CD4-positive, alpha-beta T cell (primary cell): ENCODE measurements around the gene EXD2. TPM values are rescaled to one million over a fixed set of nuclear protein-coding genes. Genes with fewer than 3 reads are reported as not detected.

Source experiments
- ATAC-seq: fragments of 200-7000 bp; cut with Tn5 transposase; one replicate; pipeline ENCODE4 v1.10.0; 2022; ENCODE audit warnings: mild to moderate bottlenecking; ENCODE audit not compliant: poor library complexity
- CTCF ChIA-PET: fragments of 350-600 bp; sonication (Branson Sonifier 250); formaldehyde crosslinking; loops from one replicate; lab custom pipeline; 2021; ENCODE audit warnings: antibody characterized with exemption, inconsistent platforms; lab: Charles Lee
- POLR2A ChIA-PET: fragments of 350-600 bp; sonication (Branson Sonifier 250); formaldehyde crosslinking; loops from one replicate; lab custom pipeline; 2021; ENCODE audit warnings: antibody characterized with exemption, inconsistent platforms; lab: Charles Lee
- DNase-seq, 14 experiments: peaks; one replicate each; pipeline ENCODE4 v3.0.0-alpha.2; 2013 to 2020; ENCODE audit warnings: mixed read lengths in 2 of 14
- H3K27ac ChIP-seq, 2 donors: one replicate each; pipeline versions ENCODE4 v1.5.1 to v1.7.0; 2013; ENCODE audit warnings: low read length in 2 of 2, low read depth in 1 of 2, mild to moderate bottlenecking in 1 of 2
- H3K27me3 ChIP-seq, 2 experiments: 1 replicate in 1 of 2; 2 replicates in 1 of 2; pipeline versions ENCODE4 v1.6.1 to v1.7.0; 2013; ENCODE audit warnings: low read length in 2 of 2, control low read depth in 1 of 2, mild to moderate bottlenecking in 1 of 2, moderate library complexity in 1 of 2; ENCODE audit not compliant: insufficient read depth in 2 of 2, control insufficient read depth in 1 of 2
- H3K36me3 ChIP-seq: one replicate; pipeline ENCODE4 v1.6.1; 2013; ENCODE audit warnings: low read length, control low read depth; ENCODE audit not compliant: insufficient read depth
- H3K4me1 ChIP-seq: one replicate; pipeline ENCODE4 v1.6.1; 2013; ENCODE audit warnings: low read length, control low read depth; ENCODE audit not compliant: insufficient read depth
- H3K4me3 ChIP-seq: one replicate; pipeline ENCODE4 v1.5.1; 2013; ENCODE audit warnings: mild to moderate bottlenecking, low read length, moderate library complexity
- H3K9me3 ChIP-seq, 2 experiments: 1 replicate in 1 of 2; 2 replicates in 1 of 2; pipeline versions ENCODE4 v1.6.1 to v1.7.0; 2013; ENCODE audit warnings: low read length in 2 of 2, mild to moderate bottlenecking in 2 of 2, control low read depth in 1 of 2, moderate library complexity in 1 of 2; ENCODE audit not compliant: control insufficient read depth in 1 of 2, insufficient read depth in 1 of 2
- H3K27ac Mint-ChIP-seq: one replicate; pipeline ENCODE4 v1.8.0; 2020; ENCODE audit warnings: mixed read lengths
- H3K27me3 Mint-ChIP-seq: one replicate; pipeline ENCODE4 v1.8.0; 2021; ENCODE audit warnings: mixed read lengths
- H3K36me3 Mint-ChIP-seq: one replicate; pipeline ENCODE4 v1.8.0; 2021; ENCODE audit warnings: low read depth, mixed read lengths
- H3K4me1 Mint-ChIP-seq: one replicate; pipeline ENCODE4 v1.8.0; 2021; ENCODE audit warnings: low read depth, mixed read lengths
- H3K4me3 Mint-ChIP-seq: one replicate; pipeline ENCODE4 v1.8.0; 2020; ENCODE audit warnings: mild to moderate bottlenecking, mixed read lengths
- H3K9me3 Mint-ChIP-seq: one replicate; pipeline ENCODE4 v1.8.0; 2020; ENCODE audit warnings: mixed read lengths
- CTCF ChIP-seq: fragments of 200-600 bp; IDR thresholded peaks from one replicate; pipeline ENCODE4 v1.8.0; 2022; ENCODE audit warnings: antibody characterized with exemption, mild to moderate bottlenecking
- intact Hi-C, 2 experiments: fragments of 100-400 bp; cut with DNase I in 1 of 2; cut with micrococcal nuclease in 1 of 2; formaldehyde crosslinking; loops; one replicate each; pipeline versions ENCODE4 v1.15.1 to v1.9.0; 2023 to 2025; cut with DNase I, micrococcal nuclease
- total RNA-seq, 174 experiments: library from RNA in 2 of 174; stranded (reverse) in 2 of 174; gene quantifications; one replicate each; pipeline ENCODE4 v1.2.3 and lab custom pipeline; 2021 to 2026

EXD2 gene
- total RNA-seq, 2 experiments from 2014 or later = 6.6 to 7.0 TPM

- intact Hi-C loops = no loop called here
- Mint-ChIP-seq H3K4me1 (peaks cover 4% of the 10 kb centered on the region), H3K27me3 (peaks cover 62% of the 10 kb centered on the region), H3K4me3 (no peak overlapping the region), H3K9me3 (no peaks in the 10 kb centered on the region), H3K36me3 (no peaks in the 10 kb centered on the region), H3K27ac (no peak overlapping the region)
- Histone ChIP-seq H3K4me1 (peaks cover 10% of the 10 kb centered on the region), H3K27me3 (peaks cover 38 to 69% of the 10 kb centered on the region in 2 experiments), H3K27ac (no peak overlapping the region), H3K36me3 (no peaks in the 10 kb centered on the region), H3K4me3 (no peak overlapping the region), H3K9me3 (no peaks in the 10 kb centered on the region)
- POLR2A ChIA-PET = no interaction called here
- ATAC-seq = no peak
- no peak for DNase-seq
- TF ChIP-seq CTCF = no peak
- CTCF ChIA-PET = no interaction called here
Observed at GRCh38 chr14:69262516-69262915, 71.2 kb downstream of the EXD2 start.

GRCh38 chr14:69263364-69263763, 72.1 kb downstream of the EXD2 start:
- peaks cover 10% of the 10 kb centered on the region for H3K4me1 ChIP-seq
- H3K9me3 ChIP-seq = no peaks in the 10 kb centered on the region
- Mint-ChIP-seq H3K36me3 (no peaks in the 10 kb centered on the region), H3K27ac (no peak overlapping the region), H3K27me3 (peaks cover 53% of the 10 kb centered on the region), H3K9me3 (no peaks in the 10 kb centered on the region), H3K4me3 (no peak overlapping the region), H3K4me1 (peaks cover 4% of the 10 kb centered on the region)
- H3K36me3 ChIP-seq = no peaks in the 10 kb centered on the region
- ChIA-PET CTCF (no interaction called here), POLR2A (no interaction called here)
- no peak overlapping the region for H3K4me3 ChIP-seq
- DNase-seq (no peak), ATAC-seq (no peak)
- intact Hi-C loops = no loop called here
- no peak overlapping the region for H3K27ac ChIP-seq
- no peak for TF ChIP-seq CTCF
- H3K27me3 ChIP-seq = peaks cover 38 to 61% of the 10 kb centered on the region in 2 experiments

DNA sequence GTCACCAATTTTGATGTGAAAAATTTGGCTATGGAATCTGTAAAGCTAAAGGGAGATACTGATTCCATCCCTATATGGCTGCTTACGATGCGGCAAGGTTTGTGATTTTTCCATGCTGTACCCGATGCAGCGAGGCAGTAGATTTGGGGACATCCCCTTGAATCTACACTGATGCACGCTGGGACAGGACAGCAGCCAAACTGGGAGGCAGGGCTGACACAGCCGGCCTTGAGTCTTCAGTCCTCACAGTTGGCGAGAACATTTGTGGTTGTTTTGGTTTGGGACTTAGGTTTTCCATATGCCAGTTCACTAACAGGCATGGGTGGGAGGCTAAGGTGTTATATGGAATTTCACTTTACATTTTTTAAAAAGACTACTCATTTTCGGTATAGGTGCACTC, 72.5 kb downstream of the EXD2 start:
- ChIA-PET POLR2A (no interaction called here), CTCF (no interaction called here)
- peaks cover 49% of the 10 kb centered on the region for H3K27me3 Mint-ChIP-seq
- H3K27me3 ChIP-seq = peaks cover 37 to 57% of the 10 kb centered on the region in 2 experiments
- H3K27ac Mint-ChIP-seq = no peak overlapping the region
- H3K9me3 ChIP-seq = no peaks in the 10 kb centered on the region
- DNase-seq (no peak), ATAC-seq (no peak)
- intact Hi-C loops = no loop called here
- peaks cover 4% of the 10 kb centered on the region for H3K4me1 Mint-ChIP-seq
- H3K4me3 Mint-ChIP-seq = no peak overlapping the region
- H3K27ac ChIP-seq = no peak overlapping the region
- no peak overlapping the region for H3K4me3 ChIP-seq
- no peaks in the 10 kb centered on the region for H3K36me3 ChIP-seq
- H3K9me3 Mint-ChIP-seq = no peaks in the 10 kb centered on the region
- H3K4me1 ChIP-seq = peaks cover 10% of the 10 kb centered on the region
- no peaks in the 10 kb centered on the region for H3K36me3 Mint-ChIP-seq
- no peak for TF ChIP-seq CTCF
